Measurements from ENCODE around the gene HMGA1. TPM values are rescaled to one million over a fixed set of nuclear protein-coding genes. Genes with fewer than 3 reads are reported as not detected.

Gene HMGA1
- polyA plus RNA-seq, 3 donors, result 11.4 to 37.9 (median 17.6) TPM

- H3K4me3 ChIP-seq (replicated peaks in 1 of 3; ENCODE audit: low read depth in 2 of 3, low read length in 3 of 3), result no peak overlapping the region
- Mint-ChIP-seq H3K9me3 (peaks cover 0 to 1% (median 0%) of the 10 kb centered on the region in 7 donors), H3K27ac (peak overlapping the region in 4 of 7 donors; percentile 19 to 72 (median 50)), H3K36me3 (peaks cover 38 to 62% of the 10 kb centered on the region in 2 donors), H3K4me3 (no peak overlapping the region), H3K4me1 (peaks cover 14% of the 10 kb centered on the region), H3K27me3 (ENCODE audit: low read depth in 3 of 3) (peaks cover 0 to 1% (median 0%) of the 10 kb centered on the region in 3 donors)
- WGBS (ENCODE audit: insufficient coverage), result 100% methylated on average over 1 of the region's 3 CpGs
- H3K27ac ChIP-seq (ENCODE audit: low read depth in 1 of 2, low read length in 2 of 2), result peak overlapping the region in 1 of 2 donors; percentile 40
- DNase-seq, result no peak
- H3K36me3 ChIP-seq (replicated peaks in 1 of 2; ENCODE audit: control insufficient read depth in 1 of 2, insufficient read depth in 2 of 2, low read length in 2 of 2), result peaks cover 26 to 49% of the 10 kb centered on the region in 2 donors
- H3K9ac ChIP-seq (ENCODE audit: insufficient read depth, low read length, poor library complexity, severe bottlenecking), result no peak overlapping the region
- H3K4me2 ChIP-seq (replicated peaks; ENCODE audit: extremely low read depth, low read length, poor library complexity, severe bottlenecking), result no peak overlapping the region
- TF ChIP-seq, protein P1, sequence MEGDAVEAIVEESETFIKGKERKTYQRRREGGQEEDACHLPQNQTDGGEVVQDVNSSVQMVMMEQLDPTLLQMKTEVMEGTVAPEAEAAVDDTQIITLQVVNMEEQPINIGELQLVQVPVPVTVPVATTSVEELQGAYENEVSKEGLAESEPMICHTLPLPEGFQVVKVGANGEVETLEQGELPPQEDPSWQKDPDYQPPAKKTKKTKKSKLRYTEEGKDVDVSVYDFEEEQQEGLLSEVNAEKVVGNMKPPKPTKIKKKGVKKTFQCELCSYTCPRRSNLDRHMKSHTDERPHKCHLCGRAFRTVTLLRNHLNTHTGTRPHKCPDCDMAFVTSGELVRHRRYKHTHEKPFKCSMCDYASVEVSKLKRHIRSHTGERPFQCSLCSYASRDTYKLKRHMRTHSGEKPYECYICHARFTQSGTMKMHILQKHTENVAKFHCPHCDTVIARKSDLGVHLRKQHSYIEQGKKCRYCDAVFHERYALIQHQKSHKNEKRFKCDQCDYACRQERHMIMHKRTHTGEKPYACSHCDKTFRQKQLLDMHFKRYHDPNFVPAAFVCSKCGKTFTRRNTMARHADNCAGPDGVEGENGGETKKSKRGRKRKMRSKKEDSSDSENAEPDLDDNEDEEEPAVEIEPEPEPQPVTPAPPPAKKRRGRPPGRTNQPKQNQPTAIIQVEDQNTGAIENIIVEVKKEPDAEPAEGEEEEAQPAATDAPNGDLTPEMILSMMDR (IDR thresholded peaks at IDR 0.05), result no peak
- no peak overlapping the region for H2AFZ ChIP-seq (ENCODE audit: insufficient read depth, low read depth, low read length, poor library complexity, severe bottlenecking)
- H3K79me2 ChIP-seq (ENCODE audit: insufficient read depth, low read length), result peaks cover 43% of the 10 kb centered on the region
- peaks cover 10% of the 10 kb centered on the region in 2 donors for H3K4me1 ChIP-seq (ENCODE audit: control insufficient read depth in 1 of 2, insufficient read depth in 2 of 2, low read length in 2 of 2)
- intact Hi-C loops (cut with micrococcal nuclease), result no loop called here
- no peaks in the 10 kb centered on the region for H3K9me3 ChIP-seq (replicated peaks in 1 of 2; ENCODE audit: control insufficient read depth in 1 of 2, insufficient read depth in 1 of 2, low read length in 2 of 2)
- H4K20me1 ChIP-seq (ENCODE audit: insufficient read depth, low read length), result peaks cover 8% of the 10 kb centered on the region
- H3K27me3 ChIP-seq (ENCODE audit: control insufficient read depth in 2 of 2, insufficient read depth in 2 of 2, low read length in 2 of 2), result no peaks in the 10 kb centered on the region
Measured at GRCh38 chr6:34295721-34296120, 59.0 kb downstream of the HMGA1 start.

Small RNAs within 50 kb of the gene (small RNA-seq; reads per million reads assigned to genes)
- not detected for gene MIR6835 (ENCODE audit: insufficient read length, low read depth)

Other genes with a start within 250 kb of the HMGA1 start
- not detected for gene GRM4, start 90.8 kb upstream of the HMGA1 start, polyA plus RNA-seq
- gene SMIM29, start 12.1 kb downstream of the HMGA1 start, polyA plus RNA-seq, result 10 to 100 TPM; 57.2 to 66.7 (median 60.5) TPM
- gene NUDT3, start 155.8 kb downstream of the HMGA1 start, polyA plus RNA-seq, result 10 to 100 TPM in 2 of 3 donors, 1 to 10 TPM in 1; 9.3 to 33.3 (median 10.9) TPM
- 1,000 to 10,000 TPM in 2 of 3 donors, 100 to 1,000 TPM in 1; 645 to 2,603 (median 1,054) TPM for gene RPS10, start 189.2 kb downstream of the HMGA1 start, polyA plus RNA-seq
- not detected for gene PACSIN1, start 229.2 kb downstream of the HMGA1 start, polyA plus RNA-seq